GM12801 (cell line): Measurements from ENCODE around the gene CEMIP.

Experiments used
- TF ChIP-seq, protein P1 (sequence below): IDR thresholded peaks from one replicate; pipeline ENCODE4 v1.5.1; 2011; ENCODE audit warnings: control low read depth; ENCODE audit not compliant: insufficient read length; ENCODE audit errors: extremely low read depth

CEMIP gene

DNA sequence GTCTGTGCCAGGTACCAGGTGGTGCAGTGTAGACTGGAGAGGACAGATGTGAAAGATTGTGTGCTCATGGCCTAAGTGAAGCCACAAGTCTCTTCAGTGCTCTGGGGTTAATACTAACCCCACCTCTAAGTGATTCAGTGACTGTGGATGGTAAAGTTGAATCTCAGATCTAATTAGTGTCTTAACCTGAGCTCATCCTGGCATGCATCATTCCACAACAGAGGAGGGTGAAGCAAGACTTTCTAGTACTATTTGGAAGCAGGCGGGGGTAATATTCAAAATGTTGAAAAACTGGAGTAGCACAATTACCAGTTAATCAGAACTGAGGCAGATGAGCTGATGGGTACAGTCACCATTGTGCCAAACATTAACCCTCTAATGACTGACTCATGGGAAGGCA, 213.3 kb downstream of the CEMIP start:
- TF ChIP-seq, protein P1, sequence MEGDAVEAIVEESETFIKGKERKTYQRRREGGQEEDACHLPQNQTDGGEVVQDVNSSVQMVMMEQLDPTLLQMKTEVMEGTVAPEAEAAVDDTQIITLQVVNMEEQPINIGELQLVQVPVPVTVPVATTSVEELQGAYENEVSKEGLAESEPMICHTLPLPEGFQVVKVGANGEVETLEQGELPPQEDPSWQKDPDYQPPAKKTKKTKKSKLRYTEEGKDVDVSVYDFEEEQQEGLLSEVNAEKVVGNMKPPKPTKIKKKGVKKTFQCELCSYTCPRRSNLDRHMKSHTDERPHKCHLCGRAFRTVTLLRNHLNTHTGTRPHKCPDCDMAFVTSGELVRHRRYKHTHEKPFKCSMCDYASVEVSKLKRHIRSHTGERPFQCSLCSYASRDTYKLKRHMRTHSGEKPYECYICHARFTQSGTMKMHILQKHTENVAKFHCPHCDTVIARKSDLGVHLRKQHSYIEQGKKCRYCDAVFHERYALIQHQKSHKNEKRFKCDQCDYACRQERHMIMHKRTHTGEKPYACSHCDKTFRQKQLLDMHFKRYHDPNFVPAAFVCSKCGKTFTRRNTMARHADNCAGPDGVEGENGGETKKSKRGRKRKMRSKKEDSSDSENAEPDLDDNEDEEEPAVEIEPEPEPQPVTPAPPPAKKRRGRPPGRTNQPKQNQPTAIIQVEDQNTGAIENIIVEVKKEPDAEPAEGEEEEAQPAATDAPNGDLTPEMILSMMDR: no peak

DNA sequence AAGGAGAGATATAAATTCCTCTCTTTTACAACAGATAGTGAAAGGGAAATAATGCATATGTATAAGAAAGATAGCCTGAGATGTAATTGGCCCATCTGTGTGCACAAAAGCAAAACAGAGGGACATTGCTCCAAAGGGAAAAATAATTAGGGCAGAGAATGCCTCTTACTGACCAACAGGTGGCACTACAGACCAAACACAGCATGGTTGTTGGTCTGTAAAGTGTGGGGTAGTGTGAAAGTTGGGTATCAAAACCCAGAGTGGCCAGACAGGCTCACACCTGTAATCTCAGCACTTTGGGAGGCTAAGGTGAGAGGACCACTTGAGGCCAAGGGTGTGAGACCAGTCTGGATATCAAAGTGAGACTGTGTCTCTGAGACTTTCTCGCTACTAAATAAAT, 217.1 kb downstream of the CEMIP start:
- TF ChIP-seq, protein P1: no peak

DNA sequence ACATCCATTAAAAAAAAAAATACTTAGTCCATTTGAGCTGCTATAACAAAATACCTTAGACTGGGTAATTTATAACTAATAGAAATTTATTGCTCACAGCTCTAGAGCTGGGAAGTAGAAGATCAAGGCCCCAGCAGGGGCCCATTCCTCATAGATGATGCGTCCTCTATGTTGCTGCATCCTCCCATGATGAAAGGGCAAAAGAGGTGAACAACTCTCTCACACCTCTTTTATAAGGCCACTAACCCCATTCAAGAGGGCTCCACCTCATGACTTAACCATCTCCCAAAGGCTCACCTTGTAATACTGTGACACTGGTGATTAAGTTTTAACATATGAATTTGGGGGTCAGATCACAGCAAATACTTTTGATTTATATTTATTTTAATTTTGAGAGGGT, 218.5 kb downstream of the CEMIP start:
- TF ChIP-seq, protein P1: no peak

DNA sequence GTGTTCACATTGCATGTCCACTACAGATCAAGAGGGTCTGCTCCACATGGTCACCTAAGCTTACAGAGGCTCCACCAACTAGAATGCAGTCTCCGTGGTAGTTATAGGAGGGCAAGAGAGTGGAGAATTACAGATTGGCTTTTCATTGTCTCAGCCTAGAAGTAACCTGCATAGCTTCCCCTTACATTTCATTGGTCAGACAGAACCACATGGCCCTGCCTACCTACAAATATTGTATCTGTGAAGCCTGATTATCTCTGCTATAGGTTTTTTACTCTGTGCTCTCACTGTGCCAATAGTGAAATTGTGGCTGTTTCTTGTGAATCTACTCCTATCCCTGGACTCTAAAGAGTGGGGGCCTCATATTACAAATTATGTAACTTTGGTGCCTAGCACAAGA, 219.1 kb downstream of the CEMIP start:
- TF ChIP-seq, protein P1: no peak

DNA sequence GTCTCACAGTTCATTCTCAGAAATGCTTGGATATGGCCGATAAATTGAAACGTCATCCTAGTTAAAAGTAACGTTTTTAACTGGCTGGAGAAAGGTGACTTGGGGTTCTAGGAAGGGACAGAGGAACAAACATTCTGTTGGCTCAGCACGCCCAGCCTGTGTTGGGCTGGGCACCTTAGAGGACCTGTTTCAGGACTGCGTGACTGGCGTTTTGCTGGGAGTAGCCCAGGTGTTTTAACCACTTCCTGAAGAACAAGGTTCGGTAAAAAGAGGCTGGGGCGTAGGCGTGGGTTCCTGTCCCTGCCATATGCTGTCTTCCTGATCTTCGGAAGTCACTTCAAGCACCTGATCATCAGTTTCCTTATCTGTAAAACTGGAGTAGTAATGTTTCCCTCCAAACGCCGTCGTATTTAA, 220.5 kb downstream of the CEMIP start:
- TF ChIP-seq, protein P1: no peak

DNA sequence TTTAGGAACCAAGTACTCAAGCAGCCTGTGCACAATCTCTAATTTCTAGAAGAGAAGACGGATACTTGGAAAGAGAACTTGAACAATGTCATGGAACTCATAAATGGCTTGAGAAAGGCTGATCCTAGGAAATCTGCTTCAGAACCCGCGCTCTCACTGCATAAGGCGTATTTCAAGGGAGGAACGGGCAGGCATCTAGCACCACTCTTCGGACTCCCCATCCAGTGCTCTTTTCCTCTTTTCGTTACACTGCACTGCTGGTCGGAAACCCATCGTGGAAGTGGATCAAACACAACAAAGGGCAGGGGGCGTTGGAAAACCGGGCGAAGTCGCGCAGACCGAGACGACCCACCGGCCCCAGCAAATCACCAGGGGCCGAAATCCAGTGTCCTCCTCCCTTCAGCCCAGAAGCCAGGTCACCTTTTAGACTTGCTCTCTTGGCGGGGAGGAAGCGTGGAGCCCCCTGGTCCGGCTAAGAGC, 221.0 kb downstream of the CEMIP start:
- TF ChIP-seq, protein P1: no peak

DNA sequence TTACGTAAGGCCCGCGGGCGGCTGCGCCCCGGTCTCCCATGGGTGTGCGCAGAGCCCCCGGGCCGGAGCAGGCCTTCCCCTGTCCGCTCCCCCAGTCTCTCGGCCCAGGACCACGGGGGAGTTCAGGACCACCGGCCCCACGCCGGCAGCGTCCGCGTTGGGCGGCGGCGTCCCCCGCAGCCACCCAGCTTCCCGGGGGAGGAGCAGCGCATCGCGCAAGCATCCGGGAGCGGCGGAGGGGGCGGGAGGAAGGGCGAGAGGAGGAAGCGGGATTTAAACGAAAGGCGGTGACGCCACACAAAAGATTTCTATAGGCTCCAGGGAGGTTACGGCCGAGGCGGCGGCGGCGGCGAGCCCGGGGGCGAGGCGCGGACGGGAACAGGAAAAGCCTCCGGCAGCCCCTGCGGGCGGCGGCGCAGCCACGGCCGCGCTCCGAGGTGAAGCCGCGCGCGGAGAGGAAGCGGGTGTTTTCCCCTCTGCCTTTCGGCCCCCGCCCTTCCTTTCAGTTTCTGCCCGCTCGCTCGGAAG, 221.5 kb downstream of the CEMIP start, which contains the start of gene TLNRD1:
TSS of gene TLNRD1 (plus strand) at position 300 of the 528 bp plus-strand sequence. CDS start 1,349 bp downstream, outside the sequence.
- TF ChIP-seq, protein P1: no peak
